GM19099 (cell line): ENCODE measurements around the gene FCF1.

Experiments
- POLR2A ChIP-seq: IDR thresholded peaks from 3 replicates; pipeline ENCODE4 v1.6.1; 2011; ENCODE audit warnings: low read depth; ENCODE audit not compliant: insufficient read length; ENCODE audit errors: extremely low read depth

Gene FCF1

GRCh38 chr14:74685921-74686678 lies 26.8 kb upstream of the FCF1 start:
- no peak for TF ChIP-seq POLR2A

GRCh38 chr14:74691456-74691855 lies 21.5 kb upstream of the FCF1 start:
- no peak for TF ChIP-seq POLR2A

GRCh38 chr14:74693191-74693590 lies 19.8 kb upstream of the FCF1 start:
- no peak for TF ChIP-seq POLR2A

- TF ChIP-seq POLR2A, result no peak
Measured at GRCh38 chr14:74695406-74695805, 17.5 kb upstream of the FCF1 start.

- no peak for TF ChIP-seq POLR2A
Measured at GRCh38 chr14:74697011-74697410, 15.9 kb upstream of the FCF1 start.

GRCh38 chr14:74697543-74697942 lies 15.4 kb upstream of the FCF1 start:
- no peak for TF ChIP-seq POLR2A

- no peak for TF ChIP-seq POLR2A
Measured at GRCh38 chr14:74697976-74698375, 15.0 kb upstream of the FCF1 start.

- TF ChIP-seq POLR2A, result no peak
Measured at GRCh38 chr14:74698465-74698864, 14.5 kb upstream of the FCF1 start.

GRCh38 chr14:74702293-74702692 lies 10.7 kb upstream of the FCF1 start:
- TF ChIP-seq POLR2A, result no peak

GRCh38 chr14:74703043-74703442 lies 9.9 kb upstream of the FCF1 start:
- no peak for TF ChIP-seq POLR2A

- TF ChIP-seq POLR2A, result no peak
Measured at GRCh38 chr14:74704656-74705055, 8.3 kb upstream of the FCF1 start.

GRCh38 chr14:74705613-74706500 lies 7.1 kb upstream of the FCF1 start:
- TF ChIP-seq POLR2A, result no peak

GRCh38 chr14:74710480-74710879 lies 2.5 kb upstream of the FCF1 start:
- no peak for TF ChIP-seq POLR2A

GRCh38 chr14:74711651-74712050 lies 1.3 kb upstream of the FCF1 start:
- TF ChIP-seq POLR2A, result no peak

- TF ChIP-seq POLR2A, result no peak
Measured at GRCh38 chr14:74713395-74713735, 421 bp downstream of the FCF1 start.

GRCh38 chr14:74720526-74720925 lies 7.6 kb downstream of the FCF1 start:
- no peak for TF ChIP-seq POLR2A
